Left lung (tissue), 10 donors: ENCODE results near the gene IGBP1. TPM values are rescaled to one million over a fixed set of nuclear protein-coding genes. Genes with fewer than 3 reads are reported as not detected.
"Not testable (repeated sequence)": the region's sequence is repeated elsewhere in the genome, so short reads cannot be mapped to it uniquely, and the experiment has no call there.

ENCODE experiments used
- ATAC-seq: fragments of 200-7000 bp; cut with Tn5 transposase; one replicate; pipeline ENCODE4 v1.9.1; 2020; ENCODE audit warnings: moderate library complexity
- DNase-seq, 4 donors: peaks; one replicate each; pipeline ENCODE4 v3.0.0-alpha.2; 2013 to 2020
- H3K27ac ChIP-seq, 2 donors: fragments of 200-600 bp; sonication (generic) in 1 of 2; one replicate each; pipeline versions ENCODE4 v1.5.0 to v1.8.0; 2020 to 2021
- H3K27me3 ChIP-seq, 2 donors: fragments of 200-600 bp; sonication (generic) in 1 of 2; one replicate each; pipeline versions ENCODE4 v1.5.0 to v1.8.0; 2020 to 2021
- H3K36me3 ChIP-seq, 2 donors: fragments of 200-600 bp; sonication (generic) in 1 of 2; one replicate each; pipeline versions ENCODE4 v1.5.0 to v1.8.0; 2020 to 2021
- H3K4me1 ChIP-seq, 2 donors: fragments of 200-600 bp; one replicate each; pipeline ENCODE4 v1.8.0; 2021
- H3K4me3 ChIP-seq, 2 donors: fragments of 200-600 bp; sonication (generic) in 1 of 2; one replicate each; pipeline versions ENCODE4 v1.5.0 to v1.8.0; 2020 to 2021; ENCODE audit warnings: mild to moderate bottlenecking in 1 of 2
- H3K9me3 ChIP-seq, 2 donors: fragments of 200-600 bp; sonication (generic) in 1 of 2; one replicate each; pipeline versions ENCODE4 v1.5.0 to v1.8.0; 2020 to 2021
- CTCF ChIP-seq, 2 donors: fragments of 200-600 bp; sonication (generic) in 1 of 2; IDR thresholded peaks; one replicate each; pipeline versions ENCODE4 v1.5.0 to v1.8.0; 2021; ENCODE audit warnings: antibody characterized with exemption in 2 of 2
- intact Hi-C, 2 donors: fragments of 100-400 bp; cut with DNase I; formaldehyde crosslinking; loops; one replicate each; pipeline versions ENCODE4 v1.11.2 to v1.14.2; 2022
- polyA plus RNA-seq, 6 donors: library from polyadenylated mRNA; unstranded; fragments of 120-200 nt; gene quantifications; one replicate each; pipeline ENCODE4 v1.2.1, GENCODE V29; 2013; ENCODE audit not compliant: insufficient read length in 6 of 6
- total RNA-seq, 2 donors: library from RNA; stranded (reverse); fragmentation: NEBNext Ultra II Directional; extraction: Animal tissue kit (Norgen Biotek cat#: 25700); gene quantifications; one replicate each; pipeline ENCODE4 v1.2.1, GENCODE V29; 2021
- donor health status: DM: no; HTN: yes; CAD: no.
- donor health status: DM: no; HTN: no; CAD: no.

The IGBP1 gene
- total and polyA plus RNA-seq, 8 donors, result 33.7 to 111 (median 100) TPM

GRCh38 chrX:70117738-70118137, 15.5 kb upstream of the IGBP1 start:
- Histone ChIP-seq H3K27ac (no peak overlapping the region), H3K36me3 (no peaks in the 10 kb centered on the region), H3K4me1 (no peaks in the 10 kb centered on the region), H3K27me3 (no peaks in the 10 kb centered on the region), H3K4me3 (no peak overlapping the region), H3K9me3 (no peaks in the 10 kb centered on the region)
- DNase-seq (no peak), ATAC-seq (no peak)
- intact Hi-C loops, result no loop called here
- TF ChIP-seq CTCF (IDR thresholded peaks at IDR 0.05), result no peak

GRCh38 chrX:70123014-70123413, 10.2 kb upstream of the IGBP1 start:
- H3K4me3 ChIP-seq, H3K27me3 ChIP-seq, ATAC-seq, H3K9me3 ChIP-seq, H3K36me3 ChIP-seq, H3K27ac ChIP-seq, DNase-seq, H3K4me1 ChIP-seq, intact Hi-C loops: not testable (repeated sequence)

- DNase-seq (no peak), ATAC-seq (no peak)
- intact Hi-C loops, result no loop called here
- H3K4me1 ChIP-seq, result no peaks in the 10 kb centered on the region
- no peaks in the 10 kb centered on the region for H3K27me3 ChIP-seq
- no peaks in the 10 kb centered on the region for H3K9me3 ChIP-seq
- no peak overlapping the region for H3K27ac ChIP-seq
- H3K36me3 ChIP-seq, result no peaks in the 10 kb centered on the region
- no peak overlapping the region for H3K4me3 ChIP-seq
- TF ChIP-seq CTCF (IDR thresholded peaks at IDR 0.05), result no peak
These were observed 8.6 kb upstream of the IGBP1 start for GRCh38 chrX:70124678-70125077.

- intact Hi-C loops, result no loop called here
- no peak for TF ChIP-seq CTCF (IDR thresholded peaks at IDR 0.05)
- H3K27me3 ChIP-seq, result no peaks in the 10 kb centered on the region
- H3K4me1 ChIP-seq, result no peaks in the 10 kb centered on the region
- no peak for ATAC-seq
- no peak overlapping the region for H3K4me3 ChIP-seq
- no peak for DNase-seq
- no peaks in the 10 kb centered on the region for H3K36me3 ChIP-seq
- H3K27ac ChIP-seq, result no peak overlapping the region
- no peaks in the 10 kb centered on the region for H3K9me3 ChIP-seq
These were observed 5.2 kb upstream of the IGBP1 start for GRCh38 chrX:70128071-70128470.

GRCh38 chrX:70129816-70130215, 3.4 kb upstream of the IGBP1 start:
- DNase-seq, result no peak
- H3K27ac ChIP-seq, result no peak overlapping the region
- TF ChIP-seq CTCF (IDR thresholded peaks at IDR 0.05), result no peak
- ATAC-seq, result no peak
- H3K9me3 ChIP-seq, result no peaks in the 10 kb centered on the region
- no peak overlapping the region for H3K4me3 ChIP-seq
- H3K36me3 ChIP-seq, result no peaks in the 10 kb centered on the region
- intact Hi-C loops, result no loop called here
- peaks cover 0 to 5% of the 10 kb centered on the region in 2 donors for H3K4me1 ChIP-seq
- H3K27me3 ChIP-seq, result no peaks in the 10 kb centered on the region

GRCh38 chrX:70132224-70132623, 1.0 kb upstream of the IGBP1 start:
- no peak for DNase-seq
- H3K4me3 ChIP-seq, result no peak overlapping the region
- intact Hi-C loops, result no loop called here

More at GRCh38 chrX:70132224-70132623, 1.0 kb upstream of the IGBP1 start:
- no peaks in the 10 kb centered on the region for H3K27me3 ChIP-seq
- peaks cover 0 to 12% of the 10 kb centered on the region in 2 donors for H3K4me1 ChIP-seq
- no peaks in the 10 kb centered on the region for H3K9me3 ChIP-seq
- peaks cover 0 to 3% of the 10 kb centered on the region in 2 donors for H3K36me3 ChIP-seq
- no peak for TF ChIP-seq CTCF (IDR thresholded peaks at IDR 0.05)
- peak overlapping the region in 1 of 2 donors; percentile 89 for H3K27ac ChIP-seq
- ATAC-seq, result no peak
